Activated CD8-positive, alpha-beta memory T cell treated with anti-CD3 and anti-CD28 coated beads, Interleukin-2, amount 10 ng/mL, durations not matched to agents 7 days and 5 days (primary cell): Measurements from ENCODE around the gene GLRA2. TPM values are rescaled to one million over a fixed set of nuclear protein-coding genes. Genes with fewer than 3 reads are reported as not detected.

ENCODE experiments used
- ATAC-seq: fragments of 150-1000 bp; cut with Tn5 transposase; one replicate; pipeline ENCODE4 v1.10.0; 2021; ENCODE audit warnings: moderate library complexity
- CTCF ChIA-PET: fragments of 350-600 bp; sonication (Branson Sonifier 250); formaldehyde crosslinking; loops from one replicate; lab custom pipeline; 2021; ENCODE audit warnings: antibody characterized with exemption; lab: Charles Lee
- DNase-seq: peaks from one replicate; pipeline ENCODE4 v3.0.0-alpha.2; 2020
- H3K27ac Mint-ChIP-seq: one replicate; pipeline ENCODE4 v1.8.0; 2021; ENCODE audit warnings: mild to moderate bottlenecking, mixed read lengths
- H3K27me3 Mint-ChIP-seq: one replicate; pipeline ENCODE4 v1.8.0; 2021; ENCODE audit warnings: mixed read lengths
- H3K36me3 Mint-ChIP-seq: one replicate; pipeline ENCODE4 v1.8.0; 2021; ENCODE audit warnings: mild to moderate bottlenecking, mixed read lengths
- H3K4me1 Mint-ChIP-seq: one replicate; pipeline ENCODE4 v1.8.0; 2021; ENCODE audit warnings: mixed read lengths
- H3K4me3 Mint-ChIP-seq: one replicate; pipeline ENCODE4 v1.8.0; 2021; ENCODE audit warnings: mild to moderate bottlenecking, moderate library complexity, mixed read lengths
- H3K9me3 Mint-ChIP-seq: one replicate; pipeline ENCODE4 v1.8.0; 2022; ENCODE audit warnings: low read depth, mixed read lengths
- total RNA-seq, 2 experiments: library from RNA; stranded (reverse); gene quantifications; one replicate each; pipeline ENCODE4 v1.2.3, GENCODE V29; 2021

The GLRA2 gene
- not detected for total RNA-seq

DNA sequence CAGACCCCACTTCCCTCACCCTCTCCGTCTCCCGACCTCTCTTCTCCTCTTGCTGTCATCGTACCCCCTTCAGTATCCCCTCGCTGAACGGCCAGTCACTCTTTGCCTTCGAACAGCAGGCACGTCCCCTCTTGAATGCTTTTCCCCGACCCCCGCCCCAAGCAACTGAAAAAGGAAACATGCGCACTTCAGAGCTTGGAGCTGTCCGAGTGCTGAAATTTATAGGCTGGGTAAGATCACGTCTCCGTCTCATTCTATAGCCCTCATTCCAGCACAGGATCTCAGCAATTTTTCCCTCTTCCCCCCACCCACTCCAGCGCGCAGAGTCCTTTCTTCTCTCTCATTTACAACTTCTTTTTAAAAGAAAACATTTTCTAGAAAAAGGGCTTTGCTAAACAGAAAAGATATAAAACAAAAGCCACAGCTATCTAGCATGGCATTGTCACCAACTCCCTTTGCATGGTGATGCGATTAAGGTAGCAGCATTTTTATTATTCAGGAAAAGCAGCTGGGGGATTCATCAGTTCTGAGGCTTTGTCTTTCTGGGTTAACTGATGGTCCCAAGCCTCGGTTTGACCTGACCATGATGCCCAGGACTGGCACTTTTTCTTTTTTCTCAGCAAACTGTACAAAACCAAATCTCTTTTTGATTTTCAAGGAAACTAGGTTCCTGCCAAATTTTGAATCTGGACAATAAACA, at the start of gene GLRA2:
Gene GLRA2, plus strand, starts transcription at position 247 of the 700 bp plus-strand sequence. CDS start 522 bp downstream, outside the sequence.
- H3K4me3 Mint-ChIP-seq = no peak within 1 kb of the TSS

DNA sequence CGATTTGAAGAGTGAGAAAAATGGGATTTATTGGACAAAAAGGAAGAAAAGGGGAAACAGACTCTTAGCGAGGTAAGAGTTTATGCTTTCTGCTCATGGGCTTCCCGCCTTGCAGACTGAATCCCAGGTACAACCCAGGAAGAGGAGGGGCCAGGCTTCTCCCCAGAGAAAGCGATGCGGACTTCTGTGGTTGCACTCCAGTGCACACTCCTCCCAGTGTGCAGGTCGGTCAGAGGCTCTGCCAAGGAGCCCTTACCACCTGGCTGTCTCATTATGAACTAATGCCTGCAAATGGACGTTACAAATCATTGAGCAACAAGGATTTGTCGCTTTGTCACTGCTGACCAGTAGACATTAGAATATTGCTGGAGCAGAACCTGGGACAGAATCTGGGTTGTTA, 39.9 kb upstream of the GLRA2 start:
- H3K9me3 Mint-ChIP-seq = no peaks in the 10 kb centered on the region
- H3K4me3 Mint-ChIP-seq = no peak overlapping the region
- CTCF ChIA-PET = no interaction called here
- DNase-seq (no peak), ATAC-seq (no peak)
- no peaks in the 10 kb centered on the region for H3K36me3 Mint-ChIP-seq
- H3K27me3 Mint-ChIP-seq = no peaks in the 10 kb centered on the region
- H3K4me1 Mint-ChIP-seq = no peaks in the 10 kb centered on the region
- H3K27ac Mint-ChIP-seq = no peak overlapping the region

More for the DNA sequence above, at the start of gene GLRA2:
- CTCF ChIA-PET = interaction anchor here (0.9 kb wide), 1 partner anchor 490 kb away, joined by 3 read pairs; no protein-coding TSS in a partner anchor
- Mint-ChIP-seq H3K4me1 (no peaks in the 10 kb centered on the region), H3K27ac (no peak within 1 kb of the TSS), H3K27me3 (no peaks in the 10 kb centered on the region), H3K36me3 (no peaks in the 10 kb centered on the region), H3K9me3 (no peaks in the 10 kb centered on the region)
- ATAC-seq (no peak), DNase-seq (no peak)

DNA sequence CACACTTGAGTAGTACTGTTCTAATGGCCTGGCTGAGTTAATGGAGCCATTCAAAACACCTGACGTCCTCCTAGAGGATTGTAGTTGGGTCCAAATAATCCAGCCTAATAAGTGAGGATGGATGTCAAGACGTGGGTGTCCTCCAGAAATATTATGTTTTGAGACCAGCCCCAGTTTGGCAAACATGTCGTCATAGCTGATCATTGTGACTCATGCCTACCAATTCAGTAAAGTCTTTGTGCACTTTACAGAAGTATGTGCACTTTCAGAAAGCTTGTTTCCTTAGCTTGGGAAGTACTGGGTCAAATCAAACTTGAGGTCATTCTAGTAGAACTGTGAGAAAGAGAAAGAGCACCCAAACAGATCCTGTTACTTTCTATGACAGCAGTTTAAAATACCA, 37.6 kb upstream of the GLRA2 start:
- ATAC-seq = no peak
- no peaks in the 10 kb centered on the region for H3K27me3 Mint-ChIP-seq
- CTCF ChIA-PET = no interaction called here

DNA sequence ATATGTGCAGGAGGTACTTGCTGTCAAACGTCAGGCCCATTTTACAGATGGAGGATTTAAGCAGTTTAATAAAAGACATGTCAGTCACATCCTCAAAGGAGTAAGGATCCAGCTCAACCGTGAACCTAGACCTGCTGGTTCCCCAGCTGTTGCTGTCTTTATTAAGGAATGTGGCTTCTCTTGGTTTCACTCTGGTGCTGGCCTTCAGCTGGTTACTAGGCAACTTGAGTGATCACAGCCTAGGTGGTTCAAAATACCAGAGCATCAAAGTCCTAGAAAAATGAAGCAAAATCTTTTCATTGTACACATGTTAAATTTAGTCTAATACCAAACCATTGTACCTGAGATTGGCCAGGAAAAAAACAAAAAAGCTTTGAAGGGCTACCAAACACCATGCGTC, 32.7 kb upstream of the GLRA2 start:
- Mint-ChIP-seq H3K27me3 (no peaks in the 10 kb centered on the region), H3K4me1 (peaks cover 8% of the 10 kb centered on the region), H3K4me3 (peak overlapping the region; percentile 68), H3K36me3 (no peaks in the 10 kb centered on the region), H3K27ac (peak overlapping the region; percentile 83), H3K9me3 (no peaks in the 10 kb centered on the region)
- DNase-seq (no peak), ATAC-seq (no peak)
- CTCF ChIA-PET = no interaction called here

More for the DNA sequence above, 37.6 kb upstream of the GLRA2 start:
- no peak for DNase-seq
- no peaks in the 10 kb centered on the region for H3K4me1 Mint-ChIP-seq
- no peaks in the 10 kb centered on the region for H3K9me3 Mint-ChIP-seq
- H3K36me3 Mint-ChIP-seq = no peaks in the 10 kb centered on the region
- no peak overlapping the region for H3K27ac Mint-ChIP-seq
- no peak overlapping the region for H3K4me3 Mint-ChIP-seq

DNA sequence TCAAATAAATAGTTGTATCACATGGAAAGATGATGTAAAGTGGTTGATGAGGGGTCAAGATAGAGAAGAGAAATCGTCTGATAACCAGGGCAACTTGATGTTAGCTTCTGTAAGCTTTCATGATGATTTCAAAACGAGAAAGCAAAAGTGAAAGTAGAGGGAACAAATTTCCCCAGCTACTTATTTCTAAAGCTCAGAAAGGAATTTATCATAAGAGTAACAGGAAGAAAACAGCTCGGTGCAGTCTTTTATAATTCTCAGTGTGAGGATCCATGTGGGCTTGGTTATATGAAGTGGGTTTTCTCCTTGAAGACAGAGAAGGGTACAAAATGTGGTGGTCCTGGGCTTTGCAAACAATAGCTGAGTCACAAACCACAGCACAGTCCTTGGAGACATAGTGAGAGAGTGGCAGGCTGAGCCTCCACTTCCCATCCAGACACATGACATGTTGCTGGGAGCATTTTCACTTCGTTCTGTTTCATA, 32.1 kb upstream of the GLRA2 start:
- DNase-seq = peak; percentile 39
- CTCF ChIA-PET = interaction anchor here (0.7 kb wide), 1 partner anchor 645 kb away, joined by 4 read pairs; no protein-coding TSS in a partner anchor
- H3K36me3 Mint-ChIP-seq = no peaks in the 10 kb centered on the region

DNA sequence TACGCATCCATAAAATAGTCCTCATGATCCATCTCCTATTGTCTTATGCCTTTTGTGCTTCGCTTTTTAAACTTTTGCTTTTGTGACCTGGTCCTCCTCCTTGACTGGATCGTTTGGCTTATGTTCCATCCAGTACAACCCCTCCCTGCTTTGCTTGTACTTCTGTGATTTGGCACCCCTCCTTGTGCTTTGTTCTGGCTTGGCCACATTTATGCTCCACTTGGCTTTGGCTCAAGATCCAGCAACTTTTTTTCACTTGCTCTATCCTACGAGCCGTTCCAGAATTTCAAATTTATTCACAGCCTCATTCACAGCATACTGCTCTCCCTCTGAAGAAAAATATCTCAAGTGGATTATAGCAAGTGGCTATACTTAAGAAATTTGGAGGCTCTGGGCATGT, 28.0 kb upstream of the GLRA2 start:
- peaks cover 8% of the 10 kb centered on the region for H3K4me1 Mint-ChIP-seq
- no peaks in the 10 kb centered on the region for H3K27me3 Mint-ChIP-seq
- CTCF ChIA-PET = no interaction called here
- H3K27ac Mint-ChIP-seq = no peak overlapping the region
- no peak for DNase-seq
- H3K4me3 Mint-ChIP-seq = no peak overlapping the region
- no peaks in the 10 kb centered on the region for H3K9me3 Mint-ChIP-seq
- no peaks in the 10 kb centered on the region for H3K36me3 Mint-ChIP-seq
- no peak for ATAC-seq

More for the DNA sequence above, 32.1 kb upstream of the GLRA2 start:
- no peaks in the 10 kb centered on the region for H3K27me3 Mint-ChIP-seq
- ATAC-seq = peak; percentile 76
- H3K9me3 Mint-ChIP-seq = no peaks in the 10 kb centered on the region
- peak overlapping the region; percentile 68 for H3K4me3 Mint-ChIP-seq
- H3K4me1 Mint-ChIP-seq = peaks cover 8% of the 10 kb centered on the region
- peak overlapping the region; percentile 83 for H3K27ac Mint-ChIP-seq

DNA sequence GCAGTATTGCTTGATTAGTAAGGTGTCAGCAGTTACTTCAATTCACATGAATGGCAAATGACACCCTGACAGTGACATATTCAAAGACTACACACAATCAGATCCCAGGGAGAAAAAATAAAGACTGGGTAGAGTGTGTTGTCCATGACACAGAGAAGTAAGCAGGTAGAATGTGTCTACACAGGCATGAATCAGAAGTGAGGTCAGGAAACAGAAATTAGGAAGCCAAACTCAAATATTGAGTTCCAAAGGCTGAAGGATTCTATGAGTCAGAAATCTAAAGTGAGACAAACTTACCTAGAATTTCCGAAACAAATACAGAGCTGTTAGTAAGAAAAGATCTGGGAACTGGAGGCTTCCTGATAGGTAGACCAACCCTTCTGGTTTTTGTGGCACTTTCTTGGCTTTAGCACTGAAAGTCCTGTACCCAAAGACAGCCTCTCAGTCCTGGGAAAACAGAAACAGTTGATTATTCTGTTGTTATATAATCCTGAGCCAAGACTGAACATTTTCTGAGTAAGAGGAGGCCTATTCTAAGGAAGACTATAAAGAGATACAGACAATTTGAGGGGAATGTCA, 24.3 kb upstream of the GLRA2 start:
- no peaks in the 10 kb centered on the region for H3K9me3 Mint-ChIP-seq
- H3K4me1 Mint-ChIP-seq = no peaks in the 10 kb centered on the region
- H3K27ac Mint-ChIP-seq = no peak overlapping the region
- H3K27me3 Mint-ChIP-seq = no peaks in the 10 kb centered on the region
- CTCF ChIA-PET = no interaction called here
- H3K4me3 Mint-ChIP-seq = no peak overlapping the region
- no peaks in the 10 kb centered on the region for H3K36me3 Mint-ChIP-seq
- no peak for DNase-seq
- no peak for ATAC-seq

DNA sequence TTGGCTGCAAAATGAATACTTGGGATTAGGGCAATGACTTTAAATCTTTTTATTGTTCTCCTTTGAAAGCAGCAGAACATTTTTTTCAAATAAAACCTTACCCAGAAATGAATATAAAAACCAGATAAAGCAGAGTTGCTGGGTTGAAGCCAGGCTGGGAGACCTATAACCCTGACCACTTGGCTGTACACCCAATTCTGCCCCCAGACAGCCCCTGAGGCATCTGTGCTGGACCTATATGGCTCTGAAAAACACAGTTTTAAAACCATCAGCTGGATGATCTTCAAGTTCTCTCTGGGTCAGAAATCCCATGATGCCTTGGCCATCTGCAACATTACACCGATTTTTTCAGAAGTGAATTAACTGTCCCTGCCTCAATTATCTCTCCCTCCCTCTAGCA, 23.7 kb upstream of the GLRA2 start:
- no peaks in the 10 kb centered on the region for H3K9me3 Mint-ChIP-seq
- H3K27me3 Mint-ChIP-seq = no peaks in the 10 kb centered on the region
- ATAC-seq (no peak), DNase-seq (no peak)
- no peak overlapping the region for H3K27ac Mint-ChIP-seq
- no peaks in the 10 kb centered on the region for H3K4me1 Mint-ChIP-seq
- no peak overlapping the region for H3K4me3 Mint-ChIP-seq
- CTCF ChIA-PET = no interaction called here
- no peaks in the 10 kb centered on the region for H3K36me3 Mint-ChIP-seq

DNA sequence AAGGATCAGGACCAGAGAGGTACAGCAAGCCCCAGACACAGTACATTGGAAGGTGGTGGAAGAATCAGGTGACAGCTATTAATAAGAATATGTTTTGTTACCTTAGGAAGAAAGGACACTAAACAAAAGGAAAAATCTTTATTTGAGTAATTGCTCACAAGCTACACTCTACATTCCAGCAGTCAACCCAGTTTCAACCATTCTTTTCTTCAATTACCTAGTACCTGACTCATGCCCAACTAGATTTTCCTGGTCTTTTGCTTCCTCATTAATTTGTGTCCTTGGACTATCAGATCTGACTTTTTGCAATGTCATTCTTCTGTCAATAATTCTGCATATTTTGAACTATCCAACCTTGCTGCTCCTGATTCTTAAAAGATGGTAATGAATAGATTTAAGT, 22.5 kb upstream of the GLRA2 start:
- CTCF ChIA-PET = no interaction called here
- Mint-ChIP-seq H3K4me3 (no peak overlapping the region), H3K36me3 (no peaks in the 10 kb centered on the region), H3K9me3 (no peaks in the 10 kb centered on the region), H3K27ac (no peak overlapping the region), H3K27me3 (no peaks in the 10 kb centered on the region), H3K4me1 (no peaks in the 10 kb centered on the region)
- ATAC-seq = no peak
- DNase-seq = no peak

DNA sequence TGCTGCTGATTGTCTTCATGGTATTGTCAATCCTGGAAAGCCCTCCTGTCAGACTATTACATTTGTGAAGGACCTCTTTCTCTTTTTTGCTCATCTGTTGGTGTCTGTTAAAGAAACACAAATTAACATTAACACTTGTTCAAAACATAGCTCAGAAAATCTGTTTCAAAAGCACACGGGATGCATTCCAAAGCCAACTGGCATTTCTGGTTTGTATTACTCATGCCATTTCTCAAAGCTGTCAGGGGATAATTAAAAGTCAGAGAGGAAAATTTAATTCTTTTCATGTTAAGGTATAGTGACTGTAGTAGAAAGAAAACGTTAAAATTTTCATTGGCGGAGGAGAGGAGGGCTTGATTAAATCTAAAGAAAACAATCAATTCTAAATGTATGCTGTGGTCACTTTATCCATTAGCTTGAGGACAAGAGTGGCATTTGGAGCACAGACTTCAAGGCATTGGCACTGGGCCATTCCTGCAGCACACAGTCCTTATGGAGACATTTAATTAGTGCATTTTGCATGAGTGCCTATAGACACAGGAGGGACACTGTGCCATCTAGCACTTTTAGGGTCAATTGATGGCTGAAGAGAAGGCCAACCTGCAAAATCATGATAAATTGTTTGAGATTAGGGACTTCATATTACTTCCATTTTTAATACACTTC, 21.2 kb upstream of the GLRA2 start:
- no peak for ATAC-seq
- H3K27ac Mint-ChIP-seq = no peak overlapping the region
- DNase-seq = no peak
- no peaks in the 10 kb centered on the region for H3K9me3 Mint-ChIP-seq
- H3K4me1 Mint-ChIP-seq = no peaks in the 10 kb centered on the region
- no peaks in the 10 kb centered on the region for H3K36me3 Mint-ChIP-seq
- no peak overlapping the region for H3K4me3 Mint-ChIP-seq
- H3K27me3 Mint-ChIP-seq = no peaks in the 10 kb centered on the region
- CTCF ChIA-PET = interaction anchor here (0.5 kb wide), 1 partner anchor 1811 kb away, joined by 3 read pairs; no protein-coding TSS in a partner anchor

DNA sequence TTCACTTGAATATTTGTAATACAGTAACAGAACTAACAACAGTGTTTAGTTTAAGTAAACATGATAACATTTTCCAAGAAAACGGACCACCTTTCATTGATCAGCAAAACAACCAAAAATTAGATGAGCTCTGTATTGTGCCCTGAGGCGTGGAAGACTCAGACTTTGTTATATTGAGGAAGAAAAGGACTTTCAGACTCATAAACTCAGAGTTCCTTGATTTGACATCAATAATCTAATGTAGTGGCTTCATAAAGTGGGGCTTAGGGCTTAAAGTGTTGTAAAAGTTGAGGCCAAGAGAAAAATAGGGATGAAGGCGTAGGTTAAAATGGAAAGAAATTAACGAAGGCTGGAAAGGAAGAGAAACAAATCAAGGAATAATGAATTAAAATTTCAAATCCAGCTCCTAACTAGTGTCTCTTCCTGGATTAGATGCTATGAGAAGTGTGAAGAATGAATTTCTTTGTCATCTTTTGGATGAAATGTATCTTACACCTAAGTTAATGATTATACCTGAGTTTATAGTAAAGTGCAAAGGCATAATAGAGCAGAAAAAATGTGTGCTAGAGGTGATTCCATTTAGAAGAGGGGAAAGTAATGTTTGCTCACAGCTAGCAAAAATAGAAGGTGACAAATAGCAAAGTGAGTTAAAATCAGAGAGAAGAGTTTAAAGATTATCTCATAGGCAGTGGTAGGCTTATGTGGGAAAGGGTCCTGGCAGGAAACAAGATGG, 19.8 kb upstream of the GLRA2 start:
- H3K4me1 Mint-ChIP-seq = no peaks in the 10 kb centered on the region
- H3K4me3 Mint-ChIP-seq = no peak overlapping the region
- H3K9me3 Mint-ChIP-seq = no peaks in the 10 kb centered on the region
- ATAC-seq (no peak), DNase-seq (no peak)
- H3K36me3 Mint-ChIP-seq = no peaks in the 10 kb centered on the region
- no peaks in the 10 kb centered on the region for H3K27me3 Mint-ChIP-seq
- no peak overlapping the region for H3K27ac Mint-ChIP-seq
- CTCF ChIA-PET = no interaction called here

DNA sequence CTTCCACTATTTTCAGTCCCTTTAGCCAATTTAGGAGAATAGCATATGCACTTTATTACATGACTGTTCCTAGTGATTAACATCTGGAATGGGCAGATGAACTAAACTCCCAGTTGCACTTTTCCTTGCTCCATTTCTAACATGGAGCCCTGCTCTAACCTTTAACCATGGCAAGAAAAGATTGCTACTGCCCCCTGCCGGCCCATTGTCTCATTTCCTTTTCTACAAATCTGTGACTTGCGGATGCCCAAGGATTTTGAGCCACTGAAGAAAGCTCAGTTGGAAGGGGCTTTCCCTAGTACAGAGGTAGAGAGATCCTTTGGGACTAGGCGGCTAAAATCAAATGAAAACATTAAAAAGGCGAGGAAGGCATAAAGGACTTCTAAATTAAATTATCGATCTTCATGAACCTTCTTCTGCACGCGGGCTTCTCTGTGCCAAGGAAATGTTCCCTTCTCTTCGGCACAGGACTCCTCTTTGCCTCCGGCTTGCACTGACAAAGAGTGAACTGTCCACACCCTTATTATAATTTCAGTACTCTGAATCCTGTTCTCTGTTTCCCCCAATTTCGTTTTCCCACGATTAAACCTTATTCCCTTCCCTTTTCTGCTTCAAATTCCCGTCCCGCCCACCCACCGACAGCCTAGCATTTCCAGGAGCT, 577 bp upstream of the GLRA2 start:
- H3K4me1 Mint-ChIP-seq = no peaks in the 10 kb centered on the region
- peak; percentile 54 for DNase-seq
- CTCF ChIA-PET = interaction anchor here (0.9 kb wide), 1 partner anchor 490 kb away, joined by 3 read pairs; no protein-coding TSS in a partner anchor
- ATAC-seq = no peak
- H3K27me3 Mint-ChIP-seq = no peaks in the 10 kb centered on the region
- H3K4me3 Mint-ChIP-seq = no peak overlapping the region
- no peak overlapping the region for H3K27ac Mint-ChIP-seq
- no peaks in the 10 kb centered on the region for H3K9me3 Mint-ChIP-seq
- no peaks in the 10 kb centered on the region for H3K36me3 Mint-ChIP-seq

DNA sequence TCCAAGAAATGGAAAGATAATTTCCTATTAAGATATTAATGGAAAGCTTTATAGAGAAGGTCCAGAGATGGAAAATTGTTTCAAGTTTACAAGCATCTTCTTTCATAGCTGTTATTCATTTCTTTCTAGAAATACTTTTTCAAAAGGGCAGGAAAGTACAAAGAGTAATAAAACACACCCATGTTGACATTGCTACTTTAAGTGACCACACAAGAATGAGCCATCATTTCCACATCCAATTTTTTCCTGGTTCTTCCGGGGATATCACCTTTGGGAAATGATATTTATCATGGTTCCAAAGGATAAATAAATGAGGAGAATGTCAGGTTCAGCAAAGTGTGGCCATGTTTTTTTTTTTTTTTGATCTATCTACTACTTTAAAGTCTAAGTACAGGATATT, 4.5 kb downstream of the GLRA2 start:
- CTCF ChIA-PET = no interaction called here
- H3K4me3 Mint-ChIP-seq = no peak overlapping the region
- no peaks in the 10 kb centered on the region for H3K9me3 Mint-ChIP-seq

More for the DNA sequence above, 4.5 kb downstream of the GLRA2 start:
- H3K36me3 Mint-ChIP-seq = no peaks in the 10 kb centered on the region
- peaks cover 4% of the 10 kb centered on the region for H3K27me3 Mint-ChIP-seq
- H3K27ac Mint-ChIP-seq = no peak overlapping the region
- no peaks in the 10 kb centered on the region for H3K4me1 Mint-ChIP-seq
- DNase-seq (no peak), ATAC-seq (no peak)
